ENCODE measurements around the gene DPYSL5.
"Not testable (repeated sequence)": the region's sequence is repeated elsewhere in the genome, so short reads cannot be mapped to it uniquely, and the experiment has no call there.

DPYSL5 gene

GRCh38 chr2:26847655-26848335 is at the start of gene DPYSL5:
TSS of gene DPYSL5 (plus strand) at chr2:26848132. CDS start at chr2:26898500, 50,368 bp downstream.
- DNase-seq: peak in 52 of 58 donors; percentile 22 to 80 (median 62)

- DNase-seq: no peak
Measured at GRCh38 chr2:26801328-26801727, 46.6 kb upstream of the DPYSL5 start.

GRCh38 chr2:26801796-26802195 is 46.1 kb upstream of the DPYSL5 start:
- DNase-seq: no peak

GRCh38 chr2:26805241-26805676 is 42.7 kb upstream of the DPYSL5 start:
- DNase-seq: no peak

GRCh38 chr2:26807788-26808460 is 40.0 kb upstream of the DPYSL5 start:
- peak in 9 of 58 donors; percentile 2 to 19 (median 11) for DNase-seq

GRCh38 chr2:26809211-26809610 is 38.7 kb upstream of the DPYSL5 start:
- DNase-seq: no peak

- DNase-seq: peak in 11 of 58 donors; percentile 3 to 59 (median 8)
Measured at GRCh38 chr2:26809876-26810577, 37.9 kb upstream of the DPYSL5 start.

GRCh38 chr2:26811261-26811660 is 36.7 kb upstream of the DPYSL5 start:
- no peak for DNase-seq

GRCh38 chr2:26811791-26812694 is 35.9 kb upstream of the DPYSL5 start:
- DNase-seq: no peak

GRCh38 chr2:26812731-26813130 is 35.2 kb upstream of the DPYSL5 start:
- no peak for DNase-seq

GRCh38 chr2:26814072-26814765 is 33.7 kb upstream of the DPYSL5 start:
- DNase-seq: not testable (repeated sequence)

GRCh38 chr2:26816893-26817292 is 31.0 kb upstream of the DPYSL5 start:
- DNase-seq: no peak

GRCh38 chr2:26818255-26818654 is 29.7 kb upstream of the DPYSL5 start:
- no peak for DNase-seq

GRCh38 chr2:26818972-26819371 is 29.0 kb upstream of the DPYSL5 start:
- DNase-seq: no peak

- no peak for DNase-seq
Measured at GRCh38 chr2:26820932-26821331, 27.0 kb upstream of the DPYSL5 start.

- DNase-seq: no peak
Measured at GRCh38 chr2:26822877-26823276, 25.1 kb upstream of the DPYSL5 start.

GRCh38 chr2:26838121-26838906 is 9.6 kb upstream of the DPYSL5 start:
- no peak for DNase-seq

GRCh38 chr2:26840937-26841610 is 6.9 kb upstream of the DPYSL5 start:
- DNase-seq: no peak

GRCh38 chr2:26843041-26843440 is 4.9 kb upstream of the DPYSL5 start:
- no peak for DNase-seq
